ENCODE measurements around the gene RUSC2.
"Not testable (repeated sequence)": the region's sequence is repeated elsewhere in the genome, so short reads cannot be mapped to it uniquely, and the experiment has no call there.

RUSC2 gene

DNA sequence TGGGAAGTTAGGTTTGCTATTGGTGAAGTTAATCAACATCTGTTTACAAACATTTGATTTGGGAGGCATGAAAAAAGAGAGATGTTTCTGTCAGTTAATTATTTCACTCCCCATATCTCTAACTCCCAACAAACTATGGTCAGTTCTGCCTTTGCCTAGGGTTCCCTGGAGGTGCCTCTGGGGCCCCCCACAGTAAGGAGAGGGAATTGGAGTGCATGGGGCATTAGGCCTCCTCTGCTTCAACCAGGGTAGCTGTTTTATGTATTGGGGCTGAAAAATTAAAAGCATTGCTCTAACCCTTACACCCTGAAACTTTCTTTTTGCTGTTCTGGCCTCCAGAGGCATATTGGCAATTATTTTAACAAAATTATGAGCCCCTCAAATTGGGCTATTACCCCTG is 32.3 kb downstream of the RUSC2 start:
- DNase-seq = no peak

- DNase-seq = no peak
Observed at GRCh38 chr9:35522700-35523099, 32.8 kb downstream of the RUSC2 start.

DNA sequence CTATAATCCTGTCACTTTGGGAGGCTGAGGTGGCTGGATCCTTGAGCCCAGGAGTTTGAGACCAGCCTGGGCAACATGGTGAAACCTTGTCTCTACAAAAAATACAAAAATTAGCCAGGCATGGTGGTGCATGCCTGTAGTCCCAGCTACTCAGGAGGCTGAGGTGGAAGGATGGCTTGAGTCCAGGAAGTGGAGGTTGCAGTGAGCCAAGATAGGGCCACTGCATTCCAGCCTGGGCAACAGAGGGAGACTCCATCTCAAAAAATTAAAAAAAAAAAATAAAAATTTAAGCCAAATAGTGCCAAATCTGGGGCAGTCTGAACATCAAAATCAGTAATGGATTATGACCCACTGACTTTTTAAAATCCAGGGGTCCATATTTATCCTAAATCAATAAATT is 33.6 kb downstream of the RUSC2 start:
- not testable (repeated sequence) for DNase-seq

DNA sequence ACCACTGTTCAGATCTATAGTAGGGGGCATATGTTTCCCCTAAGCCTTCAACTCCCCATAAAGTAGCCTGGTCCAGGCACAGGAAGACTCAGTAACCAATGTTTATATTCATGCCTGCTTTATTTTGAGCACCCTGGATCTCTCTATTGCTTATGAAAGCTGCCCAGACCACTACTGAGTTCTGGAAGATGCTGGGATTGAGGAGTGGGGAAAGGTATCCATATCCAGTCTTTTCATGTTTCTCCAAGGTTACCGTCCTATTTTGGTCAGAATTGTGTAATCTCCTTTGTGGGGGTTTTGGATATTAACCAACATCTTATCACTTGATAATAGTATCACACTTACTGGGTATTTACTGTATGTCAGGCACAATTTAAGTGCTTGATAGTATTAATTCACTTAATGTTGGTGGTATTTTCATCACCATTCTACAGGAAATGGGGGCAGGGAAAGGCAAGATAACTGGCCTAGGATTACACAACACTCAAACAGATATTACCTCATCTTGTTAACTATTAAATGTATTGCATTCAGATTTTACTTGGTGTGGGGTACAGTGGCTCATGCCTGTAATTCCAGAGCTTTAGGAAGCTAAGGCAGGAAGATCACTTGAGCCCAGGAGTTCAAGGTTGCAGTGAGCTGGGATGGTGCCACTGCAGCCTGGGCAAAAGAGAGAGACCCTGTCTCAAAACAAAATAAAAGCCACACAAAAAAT is 36.3 kb downstream of the RUSC2 start:
- DNase-seq = no peak

DNA sequence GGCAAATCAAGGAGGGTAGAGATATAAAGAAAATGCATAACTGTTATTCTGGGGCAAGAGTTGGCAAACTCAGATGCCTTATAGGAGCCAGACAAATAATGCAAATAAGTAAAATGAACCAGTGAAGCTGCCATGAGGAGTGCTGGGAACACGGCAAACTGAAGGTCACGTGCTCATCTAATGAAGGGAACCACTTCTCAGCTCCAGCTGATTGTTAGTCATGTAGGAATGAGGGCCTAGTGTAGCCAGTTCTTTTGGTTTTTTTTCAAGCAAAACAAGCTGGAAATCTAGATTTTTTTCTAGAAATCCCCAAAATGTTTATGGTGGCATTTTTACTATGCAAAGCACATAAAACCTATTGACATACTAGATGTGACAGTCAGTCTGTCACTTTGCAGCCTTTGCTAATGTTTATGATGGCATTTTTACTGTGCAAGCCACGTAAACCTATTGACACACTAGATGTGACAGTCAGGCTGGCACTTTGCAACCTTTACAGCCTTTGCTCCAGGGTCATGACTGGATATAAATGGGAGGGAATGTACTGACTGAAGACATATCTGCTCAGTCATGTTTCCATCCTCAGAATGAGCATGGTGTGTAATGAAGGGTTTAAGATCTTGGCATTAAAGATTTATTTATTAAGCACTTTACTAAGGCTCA is 39.4 kb downstream of the RUSC2 start:
- DNase-seq = no peak

DNA sequence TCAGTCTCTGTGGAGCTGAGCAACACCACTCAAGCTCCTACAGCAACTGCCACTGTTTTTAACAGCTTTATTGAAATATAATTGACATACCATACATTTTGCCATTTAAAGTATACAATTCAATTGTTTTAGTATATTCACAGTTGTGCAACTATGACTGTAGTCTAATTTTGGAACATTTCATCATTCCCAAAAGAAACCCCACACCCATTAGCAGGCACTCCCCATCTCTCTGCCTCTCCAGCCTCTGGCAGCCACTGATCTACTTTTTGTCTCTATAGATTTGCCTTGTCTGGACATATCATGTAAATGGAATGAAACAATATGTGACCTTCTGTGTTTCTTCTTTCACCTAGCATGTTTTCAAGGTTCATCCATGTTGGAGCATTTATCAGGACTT is 43.5 kb downstream of the RUSC2 start:
- DNase-seq = no peak

DNA sequence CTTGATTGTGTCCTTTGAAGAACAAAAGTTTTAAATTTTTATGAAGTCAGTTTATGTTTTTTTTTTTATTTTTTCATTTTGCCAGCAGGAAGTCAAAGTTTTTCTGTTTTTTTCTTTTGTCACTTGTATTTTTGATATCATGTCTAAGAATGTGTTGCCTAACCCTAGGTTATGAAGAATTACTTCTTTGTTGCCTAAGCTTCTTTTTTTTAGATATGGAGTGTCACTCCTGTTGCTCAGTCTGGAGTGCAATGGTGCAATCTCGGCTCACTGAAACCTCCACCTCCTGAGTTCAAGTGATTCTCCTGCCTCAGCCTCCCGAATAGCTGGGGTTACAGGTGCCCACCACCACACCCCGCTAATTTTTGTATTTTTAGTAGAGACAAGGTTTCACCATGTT is 45.0 kb downstream of the RUSC2 start:
- DNase-seq = not testable (repeated sequence)

GRCh38 chr9:35537913-35538312 is 48.0 kb downstream of the RUSC2 start:
- no peak for DNase-seq

DNA sequence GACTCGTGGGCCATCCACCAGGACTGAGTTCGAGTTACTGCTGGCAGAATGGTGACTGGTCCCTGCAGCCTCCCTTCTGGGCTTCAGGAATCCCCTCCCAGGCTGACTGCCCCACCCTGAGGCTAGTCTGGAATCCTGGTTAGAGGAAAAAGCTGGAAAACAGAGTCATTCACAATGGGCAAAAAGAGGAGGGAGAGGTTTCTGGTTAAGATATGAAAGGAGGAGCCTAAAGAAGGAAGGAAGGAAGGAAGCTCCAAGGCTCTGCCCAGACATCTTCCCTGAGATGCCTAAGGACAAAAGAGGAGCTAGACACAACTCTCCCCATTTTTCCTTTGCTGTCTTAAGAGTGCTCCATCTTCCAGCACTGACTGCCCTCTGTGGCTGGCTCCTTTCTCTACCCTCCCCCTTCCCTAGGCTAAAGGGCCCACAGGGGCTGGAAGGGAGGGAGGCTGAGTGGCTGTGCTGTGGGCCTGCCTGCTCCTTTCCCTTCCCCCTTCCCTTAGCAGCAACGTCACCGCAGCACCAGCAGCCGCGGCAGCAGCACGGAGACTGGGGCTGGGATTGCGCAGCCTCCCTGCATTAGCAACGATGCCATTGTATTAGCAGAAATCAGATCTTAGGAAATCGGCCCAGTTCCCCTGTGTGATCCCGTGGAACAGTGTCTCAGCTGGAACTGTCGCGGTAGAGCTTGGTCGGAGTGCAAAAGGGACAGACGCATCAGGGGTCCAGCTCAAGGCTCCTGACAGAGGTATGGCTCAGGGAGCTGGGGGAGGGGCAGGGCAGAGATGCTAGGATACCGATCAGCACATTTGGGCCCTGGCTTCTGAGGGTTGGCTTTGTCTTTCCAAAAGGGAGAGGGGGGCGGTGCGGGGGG is 48.7 kb downstream of the RUSC2 start:
- no peak for DNase-seq

Data from activated CD4-positive, alpha-beta T cell treated with anti-CD3 and anti-CD28 coated beads, Interleukin-2, amount 50 U/mL, for 16 hours (primary cell).